ENCODE measurements around the gene FAM135A.
"Not testable (repeated sequence)": the region's sequence is repeated elsewhere in the genome, so short reads cannot be mapped to it uniquely, and the experiment has no call there.

Gene FAM135A

GRCh38 chr6:70459235-70459634, 45.9 kb downstream of the FAM135A start:
- no peak for DNase-seq (ENCODE audit: low read depth in 2 of 2)

- not testable (repeated sequence) for DNase-seq (ENCODE audit: low read depth in 2 of 2)
Measured at GRCh38 chr6:70459699-70460098, 46.4 kb downstream of the FAM135A start.

GRCh38 chr6:70470016-70470415, 56.7 kb downstream of the FAM135A start:
- DNase-seq (ENCODE audit: low read depth in 2 of 2), result no peak

- DNase-seq (ENCODE audit: low read depth in 2 of 2), result not testable (repeated sequence)
Measured at GRCh38 chr6:70470510-70470909, 57.2 kb downstream of the FAM135A start.

GRCh38 chr6:70474751-70475150, 61.4 kb downstream of the FAM135A start:
- no peak for DNase-seq (ENCODE audit: low read depth in 2 of 2)

- DNase-seq (ENCODE audit: low read depth in 2 of 2), result no peak
Measured at GRCh38 chr6:70479236-70479635, 65.9 kb downstream of the FAM135A start.

- not testable (repeated sequence) for DNase-seq (ENCODE audit: low read depth in 2 of 2)
Measured at GRCh38 chr6:70486638-70487037, 73.3 kb downstream of the FAM135A start.

- no peak for DNase-seq (ENCODE audit: low read depth in 2 of 2)
Measured at GRCh38 chr6:70489364-70489763, 76.1 kb downstream of the FAM135A start.

GRCh38 chr6:70494833-70495232, 81.5 kb downstream of the FAM135A start:
- DNase-seq (ENCODE audit: low read depth in 2 of 2), result no peak

GRCh38 chr6:70495790-70496189, 82.5 kb downstream of the FAM135A start:
- not testable (repeated sequence) for DNase-seq (ENCODE audit: low read depth in 2 of 2)

- no peak for DNase-seq (ENCODE audit: low read depth in 2 of 2)
Measured at GRCh38 chr6:70502484-70502883, 89.2 kb downstream of the FAM135A start.

- no peak for DNase-seq (ENCODE audit: low read depth in 2 of 2)
Measured at GRCh38 chr6:70503813-70504465, 90.6 kb downstream of the FAM135A start.

GRCh38 chr6:70506321-70506720, 93.0 kb downstream of the FAM135A start:
- DNase-seq (ENCODE audit: low read depth in 2 of 2), result no peak

GRCh38 chr6:70507161-70507560, 93.9 kb downstream of the FAM135A start:
- no peak for DNase-seq (ENCODE audit: low read depth in 2 of 2)

GRCh38 chr6:70508953-70509352, 95.6 kb downstream of the FAM135A start:
- DNase-seq (ENCODE audit: low read depth in 2 of 2), result no peak

- no peak for DNase-seq (ENCODE audit: low read depth in 2 of 2)
Measured at GRCh38 chr6:70510600-70510999, 97.3 kb downstream of the FAM135A start.

- no peak for DNase-seq (ENCODE audit: low read depth in 2 of 2)
Measured at GRCh38 chr6:70518723-70519122, 105.4 kb downstream of the FAM135A start.

GRCh38 chr6:70520575-70520974, 107.3 kb downstream of the FAM135A start:
- DNase-seq (ENCODE audit: low read depth in 2 of 2), result no peak

GRCh38 chr6:70524721-70525286, 111.5 kb downstream of the FAM135A start:
- DNase-seq (ENCODE audit: low read depth in 2 of 2), result no peak

- DNase-seq (ENCODE audit: low read depth in 2 of 2), result no peak
Measured at GRCh38 chr6:70527071-70527737, 113.9 kb downstream of the FAM135A start.

- DNase-seq (ENCODE audit: low read depth in 2 of 2), result no peak
Measured at GRCh38 chr6:70530023-70530422, 116.7 kb downstream of the FAM135A start.

GRCh38 chr6:70531133-70531532, 117.8 kb downstream of the FAM135A start:
- DNase-seq (ENCODE audit: low read depth in 2 of 2), result no peak

GRCh38 chr6:70537266-70537665, 124.0 kb downstream of the FAM135A start:
- DNase-seq (ENCODE audit: low read depth in 2 of 2), result no peak
